CD4-positive, CD25-positive, alpha-beta regulatory T cell (primary cell): ENCODE measurements around the gene PRSS16. TPM values are rescaled to one million over a fixed set of nuclear protein-coding genes. Genes with fewer than 3 reads are reported as not detected.

Experiments used
- ATAC-seq, 2 donors: fragments of 150-1000 bp; cut with Tn5 transposase; one replicate each; pipeline ENCODE4 v1.10.0; 2021; ENCODE audit warnings: low read depth in 2 of 2, moderate number of reproducible peaks in 2 of 2, moderate library complexity in 1 of 2
- DNase-seq, 3 donors: peaks; one replicate each; pipeline versions ENCODE4 v3.0.0 to v3.0.0-alpha.2; 2012 to 2022; ENCODE audit warnings: mixed read lengths in 1 of 3
- H3K27ac ChIP-seq: one replicate; pipeline ENCODE4 v1.7.0; 2013; ENCODE audit warnings: mild to moderate bottlenecking, low read length; ENCODE audit not compliant: insufficient read depth, poor library complexity, severe bottlenecking
- H3K27me3 ChIP-seq: one replicate; pipeline ENCODE4 v1.7.0; 2013; ENCODE audit warnings: low read length; ENCODE audit not compliant: control insufficient read depth, insufficient read depth
- H3K36me3 ChIP-seq: one replicate; pipeline ENCODE4 v1.7.0; 2013; ENCODE audit warnings: mild to moderate bottlenecking, low read length, moderate library complexity; ENCODE audit not compliant: control insufficient read depth, insufficient read depth
- H3K4me1 ChIP-seq: 2 replicates; pipeline ENCODE4 v1.7.0; 2013; ENCODE audit warnings: mild to moderate bottlenecking, low read length; ENCODE audit not compliant: insufficient read depth, control insufficient read depth, poor library complexity, severe bottlenecking
- H3K4me3 ChIP-seq: one replicate; pipeline ENCODE4 v1.7.0; 2013; ENCODE audit warnings: low read depth, mild to moderate bottlenecking, low read length, moderate library complexity
- H3K9me3 ChIP-seq, 2 experiments: 1 replicate in 1 of 2; 2 replicates in 1 of 2; pipeline ENCODE4 v1.7.0; 2013; ENCODE audit warnings: low read length in 2 of 2, mild to moderate bottlenecking in 1 of 2, moderate library complexity in 1 of 2; ENCODE audit not compliant: control insufficient read depth in 2 of 2
- H3K27ac Mint-ChIP-seq, 3 donors: one replicate each; pipeline ENCODE4 v1.8.0; 2020 to 2022; ENCODE audit warnings: mild to moderate bottlenecking in 3 of 3, mixed read lengths in 3 of 3, moderate library complexity in 2 of 3
- H3K27me3 Mint-ChIP-seq: one replicate; pipeline ENCODE4 v1.8.0; 2022; ENCODE audit warnings: mild to moderate bottlenecking, mixed read lengths
- H3K36me3 Mint-ChIP-seq: one replicate; pipeline ENCODE4 v1.8.0; 2020; ENCODE audit warnings: mixed read lengths
- H3K4me1 Mint-ChIP-seq, 4 donors: one replicate each; pipeline ENCODE4 v1.8.0; 2020 to 2022; ENCODE audit warnings: mixed read lengths in 4 of 4, mild to moderate bottlenecking in 1 of 4
- H3K4me3 Mint-ChIP-seq, 4 donors: one replicate each; pipeline ENCODE4 v1.8.0; 2020 to 2022; ENCODE audit warnings: mild to moderate bottlenecking in 4 of 4, mixed read lengths in 4 of 4, moderate library complexity in 3 of 4
- H3K9me3 Mint-ChIP-seq, 7 donors: one replicate each; pipeline ENCODE4 v1.8.0; 2020 to 2022; ENCODE audit warnings: mixed read lengths in 7 of 7, mild to moderate bottlenecking in 3 of 7, moderate library complexity in 2 of 7
- polyA plus RNA-seq, 4 donors: library from polyadenylated mRNA; unstranded; fragments of 300-500 nt; fragmentation: Illumina TruSeq; gene quantifications; one replicate each; pipeline ENCODE4 v1.2.3, GENCODE V29; 2021
- total RNA-seq: library from RNA; stranded (reverse); gene quantifications from one replicate; pipeline ENCODE4 v1.2.3, GENCODE V29; 2022

PRSS16 gene
- total and polyA plus RNA-seq, 5 donors from 2014 or later, result 0.19 to 1.7 (median 0.49) TPM

DNA sequence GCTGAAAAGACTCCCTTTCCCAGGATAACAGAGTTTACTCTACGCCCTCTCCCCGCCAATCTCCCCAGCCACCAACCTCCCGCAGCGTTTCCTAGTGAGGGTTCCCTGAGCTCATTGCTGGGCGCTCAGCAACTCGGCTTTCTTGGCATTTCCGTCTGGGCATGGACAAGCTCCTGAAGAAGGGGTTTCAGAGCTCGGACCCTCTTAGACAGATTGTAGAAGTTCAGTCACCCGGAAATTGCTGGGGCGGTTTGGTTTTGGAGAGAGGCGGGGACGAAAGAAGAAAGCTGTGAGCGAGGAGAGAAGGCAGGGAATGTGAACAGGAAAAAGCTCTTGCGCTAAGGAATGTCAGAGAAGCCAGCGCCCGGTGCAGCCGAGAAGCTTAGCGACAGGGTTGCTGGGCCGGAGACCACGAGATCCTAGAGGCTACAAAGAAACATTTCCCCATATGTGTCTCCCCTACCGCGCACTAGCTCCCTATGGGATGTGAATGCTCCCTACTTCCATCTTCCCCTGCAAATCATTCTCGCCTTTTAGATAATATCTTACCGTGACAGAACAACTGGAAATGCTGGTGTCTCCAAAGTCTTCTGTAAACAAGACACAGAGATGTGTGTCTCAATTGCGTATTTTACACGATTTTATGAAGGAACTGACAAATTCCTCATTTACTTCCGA is 48.7 kb downstream of the PRSS16 start:
- peak overlapping the region in 1 of 3 donors; percentile 10 for H3K27ac Mint-ChIP-seq
- H3K9me3 Mint-ChIP-seq, result peaks cover 8 to 37% (median 22%) of the 10 kb centered on the region in 7 donors
- Histone ChIP-seq H3K4me1 (no peaks in the 10 kb centered on the region), H3K36me3 (no peaks in the 10 kb centered on the region), H3K27me3 (peaks cover 67% of the 10 kb centered on the region), H3K9me3 (peaks cover 33 to 39% of the 10 kb centered on the region in 2 experiments), H3K27ac (no peak overlapping the region), H3K4me3 (no peak overlapping the region)
- ATAC-seq (no peak), DNase-seq (no peak)
- peaks cover 0 to 6% (median 4%) of the 10 kb centered on the region in 4 donors for H3K4me1 Mint-ChIP-seq
- peaks cover 87% of the 10 kb centered on the region for H3K27me3 Mint-ChIP-seq
- H3K36me3 Mint-ChIP-seq, result peaks cover 7% of the 10 kb centered on the region
- H3K4me3 Mint-ChIP-seq, result peak overlapping the region in 2 of 4 donors; percentile 2 to 75

DNA sequence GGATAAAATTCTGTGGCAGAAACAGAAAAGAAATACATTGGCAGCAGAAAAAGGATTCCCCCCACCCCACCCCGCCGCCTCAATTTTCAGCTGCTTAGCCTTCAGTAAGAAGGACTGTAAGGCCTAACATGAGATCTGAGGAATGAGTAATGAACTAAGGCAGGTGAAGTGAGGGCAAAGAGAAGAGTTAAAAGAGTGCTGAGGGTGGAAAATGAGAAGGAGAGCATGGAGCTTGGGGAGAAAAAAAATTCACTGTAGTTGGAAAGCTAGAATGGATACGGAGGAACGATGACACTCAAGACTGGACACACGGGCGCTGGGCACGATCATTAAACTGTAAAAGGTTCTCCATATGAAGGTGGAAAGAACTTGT is 50.0 kb downstream of the PRSS16 start:
- H3K9me3 Mint-ChIP-seq, result peaks cover 5 to 31% (median 14%) of the 10 kb centered on the region in 7 donors

DNA sequence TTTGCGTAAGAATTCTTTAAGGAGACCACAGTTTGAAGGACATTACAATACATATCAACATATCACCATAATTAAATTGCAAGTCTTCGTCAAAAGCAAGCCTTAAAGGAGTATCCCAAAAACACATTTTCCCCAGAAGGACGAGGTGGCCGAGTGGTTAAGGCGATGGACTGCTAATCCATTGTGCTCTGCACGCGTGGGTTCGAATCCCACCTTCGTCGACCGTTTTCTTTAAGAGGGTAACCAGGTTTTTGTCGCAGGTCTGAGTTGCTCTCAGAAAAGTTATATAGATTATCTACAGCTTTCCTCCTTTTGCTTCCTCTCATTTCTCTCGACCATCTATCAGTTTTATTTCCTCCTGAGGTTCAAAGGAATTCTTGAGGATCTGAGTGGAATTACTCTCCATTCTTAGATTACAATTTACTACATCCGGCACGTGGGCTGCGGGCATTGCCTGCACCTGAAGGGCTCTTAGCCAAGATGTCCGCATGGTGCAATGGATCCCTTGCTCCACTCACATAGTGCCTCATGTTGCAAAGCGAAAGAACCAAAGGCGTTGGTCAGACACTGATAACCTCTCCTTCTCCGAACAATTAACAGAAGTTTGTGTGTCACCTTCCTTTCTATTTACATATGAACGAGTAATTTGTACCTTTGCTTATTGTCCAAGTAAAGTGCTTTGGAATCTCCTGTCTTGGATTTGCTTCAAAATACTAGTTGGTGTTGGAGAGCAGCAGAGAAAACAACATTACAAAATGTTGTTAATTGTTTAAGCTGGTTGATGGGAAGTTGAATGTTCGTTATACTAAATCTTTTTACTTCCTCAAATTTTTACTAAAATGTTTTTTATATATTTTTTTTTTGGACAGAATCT is 50.6 kb downstream of the PRSS16 start:
- no peaks in the 10 kb centered on the region for H3K36me3 ChIP-seq
- Mint-ChIP-seq H3K27ac (peak overlapping the region in 1 of 3 donors; percentile 61), H3K36me3 (peaks cover 7% of the 10 kb centered on the region), H3K27me3 (peaks cover 85% of the 10 kb centered on the region), H3K9me3 (peaks cover 5 to 35% (median 14%) of the 10 kb centered on the region in 7 donors), H3K4me3 (peak overlapping the region in 2 of 4 donors; percentile 10 to 63), H3K4me1 (peaks cover 0 to 6% (median 4%) of the 10 kb centered on the region in 4 donors)
- ATAC-seq (no peak), DNase-seq (no peak)
- H3K4me1 ChIP-seq, result no peaks in the 10 kb centered on the region
- H3K27ac ChIP-seq, result no peak overlapping the region
- peaks cover 61% of the 10 kb centered on the region for H3K27me3 ChIP-seq
- H3K4me3 ChIP-seq, result no peak overlapping the region
- H3K9me3 ChIP-seq, result peaks cover 22 to 26% of the 10 kb centered on the region in 2 experiments

More for the DNA sequence above, 50.0 kb downstream of the PRSS16 start:
- Histone ChIP-seq H3K4me3 (no peak overlapping the region), H3K27me3 (peaks cover 62% of the 10 kb centered on the region), H3K9me3 (peaks cover 23 to 29% of the 10 kb centered on the region in 2 experiments), H3K36me3 (no peaks in the 10 kb centered on the region), H3K27ac (no peak overlapping the region), H3K4me1 (no peaks in the 10 kb centered on the region)
- H3K4me1 Mint-ChIP-seq, result peaks cover 0 to 6% (median 4%) of the 10 kb centered on the region in 4 donors
- peaks cover 7% of the 10 kb centered on the region for H3K36me3 Mint-ChIP-seq
- peak overlapping the region in 2 of 4 donors; percentile 10 to 46 for H3K4me3 Mint-ChIP-seq
- H3K27ac Mint-ChIP-seq, result peak overlapping the region in 1 of 3 donors; percentile 61
- DNase-seq, result no peak
- H3K27me3 Mint-ChIP-seq, result peaks cover 81% of the 10 kb centered on the region
- no peak for ATAC-seq

DNA sequence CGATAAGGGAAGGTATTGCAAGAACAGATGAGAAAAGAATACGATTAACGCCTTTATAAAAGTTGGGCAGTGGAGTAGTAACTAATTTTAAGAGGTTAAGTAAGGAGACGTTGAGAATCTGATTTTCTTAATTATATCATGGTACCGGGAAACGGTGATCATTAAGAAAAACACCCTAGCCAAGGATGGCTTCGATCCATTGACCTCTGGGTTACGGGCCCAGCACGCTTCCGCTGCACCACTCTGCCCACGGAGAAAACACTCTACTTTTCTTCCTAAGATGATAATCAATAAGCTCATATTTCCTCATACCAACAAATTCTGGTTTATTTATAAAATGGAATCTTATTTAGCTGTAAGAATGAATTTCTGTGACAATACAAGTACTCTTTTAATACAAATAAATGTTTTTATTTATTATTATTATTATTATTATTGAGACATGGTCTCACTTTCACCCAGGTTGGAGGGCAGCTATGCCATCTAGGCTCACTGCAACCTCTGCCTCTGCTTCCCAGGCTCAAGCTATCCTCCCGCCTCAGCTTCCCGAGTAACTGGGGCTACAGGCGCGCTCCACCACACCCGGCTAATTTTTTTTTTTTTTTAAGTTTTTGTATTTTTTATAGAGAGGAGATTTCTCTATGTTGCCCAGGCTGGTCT is 56.2 kb downstream of the PRSS16 start:
- Mint-ChIP-seq H3K27ac (no peak overlapping the region), H3K9me3 (peaks cover 0 to 16% (median 5%) of the 10 kb centered on the region in 7 donors), H3K4me1 (peaks cover 0 to 2% (median 0%) of the 10 kb centered on the region in 4 donors), H3K27me3 (peaks cover 59% of the 10 kb centered on the region), H3K36me3 (no peaks in the 10 kb centered on the region), H3K4me3 (no peak overlapping the region)
- H3K9me3 ChIP-seq, result no peaks in the 10 kb centered on the region
- no peak for ATAC-seq
- DNase-seq, result no peak
- H3K4me1 ChIP-seq, result no peaks in the 10 kb centered on the region
- H3K4me3 ChIP-seq, result no peak overlapping the region
- H3K36me3 ChIP-seq, result no peaks in the 10 kb centered on the region
- H3K27ac ChIP-seq, result no peak overlapping the region
- peaks cover 33% of the 10 kb centered on the region for H3K27me3 ChIP-seq

Other genes starting within 250 kb of the PRSS16 start
- gene POM121L2, start 64.6 kb downstream of the PRSS16 start, total RNA-seq, result not detected
- not detected for gene POM121L2, start 64.6 kb downstream of the PRSS16 start, polyA plus RNA-seq
- gene ZNF391, start 141.1 kb downstream of the PRSS16 start, total RNA-seq, result 1.0 TPM
- 1 to 10 TPM in 3 of 4 donors, not detected in 1; 1.5 to 1.7 (median 1.5) TPM for gene ZNF391, start 141.1 kb downstream of the PRSS16 start, polyA plus RNA-seq
- 14.9 TPM for gene ZNF184, start 225.4 kb downstream of the PRSS16 start, total RNA-seq
- gene ZNF184, start 225.4 kb downstream of the PRSS16 start, polyA plus RNA-seq, result 10 to 100 TPM in 1 of 4 donors, 1 to 10 TPM in 3; 6.1 to 13.1 (median 7.7) TPM